ENCODE data around the gene AKR1E2. TPM values are rescaled to one million over a fixed set of nuclear protein-coding genes. Genes with fewer than 3 reads are reported as not detected.

Gene AKR1E2
- total and polyA plus RNA-seq, 12 donors, result 0.95 to 13.5 (median 3.6) TPM

GRCh38 chr10:4836416-4836969, 10.5 kb downstream of the AKR1E2 start:
- H3K27me3 ChIP-seq, result no peaks in the 10 kb centered on the region
- no peak overlapping the region for H3K27ac ChIP-seq
- DNase-seq, result peak in 1 of 7 donors; percentile 44
- H3K36me3 ChIP-seq (replicated peaks in 1 of 2), result no peaks in the 10 kb centered on the region
- H3K4me1 ChIP-seq (replicated peaks in 1 of 2), result no peaks in the 10 kb centered on the region
- no peaks in the 10 kb centered on the region for H3K9me3 ChIP-seq (replicated peaks in 1 of 3)
- WGBS, 4 donors, result 87 to 95% (median 94%) methylated on average over 6 to 8 of the region's 8 CpGs
- intact Hi-C loops (cut with DNase I), result no loop called here
- no peak overlapping the region for H3K4me3 ChIP-seq
- no peak for TF ChIP-seq POLR2A (IDR thresholded peaks at IDR 0.05)
- TF ChIP-seq, protein P1, sequence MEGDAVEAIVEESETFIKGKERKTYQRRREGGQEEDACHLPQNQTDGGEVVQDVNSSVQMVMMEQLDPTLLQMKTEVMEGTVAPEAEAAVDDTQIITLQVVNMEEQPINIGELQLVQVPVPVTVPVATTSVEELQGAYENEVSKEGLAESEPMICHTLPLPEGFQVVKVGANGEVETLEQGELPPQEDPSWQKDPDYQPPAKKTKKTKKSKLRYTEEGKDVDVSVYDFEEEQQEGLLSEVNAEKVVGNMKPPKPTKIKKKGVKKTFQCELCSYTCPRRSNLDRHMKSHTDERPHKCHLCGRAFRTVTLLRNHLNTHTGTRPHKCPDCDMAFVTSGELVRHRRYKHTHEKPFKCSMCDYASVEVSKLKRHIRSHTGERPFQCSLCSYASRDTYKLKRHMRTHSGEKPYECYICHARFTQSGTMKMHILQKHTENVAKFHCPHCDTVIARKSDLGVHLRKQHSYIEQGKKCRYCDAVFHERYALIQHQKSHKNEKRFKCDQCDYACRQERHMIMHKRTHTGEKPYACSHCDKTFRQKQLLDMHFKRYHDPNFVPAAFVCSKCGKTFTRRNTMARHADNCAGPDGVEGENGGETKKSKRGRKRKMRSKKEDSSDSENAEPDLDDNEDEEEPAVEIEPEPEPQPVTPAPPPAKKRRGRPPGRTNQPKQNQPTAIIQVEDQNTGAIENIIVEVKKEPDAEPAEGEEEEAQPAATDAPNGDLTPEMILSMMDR (IDR thresholded peaks at IDR 0.05), result no peak

DNA sequence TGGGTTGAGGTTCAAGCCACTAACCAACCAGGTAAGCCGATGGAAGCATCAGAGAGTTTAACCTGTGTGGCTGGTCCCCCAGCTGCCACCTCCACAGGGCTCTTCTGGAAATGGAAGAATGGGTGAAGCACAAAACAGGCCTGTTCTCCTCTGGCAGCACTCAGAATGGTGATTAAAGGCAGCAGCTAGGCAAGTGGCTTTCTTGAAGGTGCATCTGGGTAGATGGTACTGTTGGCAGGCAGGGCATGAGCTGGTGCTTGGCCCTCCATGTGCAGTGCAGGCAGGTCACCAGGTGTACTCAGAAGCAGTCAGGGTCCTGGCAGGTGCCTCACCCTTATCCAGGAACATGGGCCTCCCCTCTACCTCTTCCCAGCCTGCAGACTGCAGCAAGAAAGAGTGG, 11.5 kb downstream of the AKR1E2 start:
- WGBS, 4 donors, result 78 to 100% (median 93%) methylated on average over 1 of the region's 1 CpG
- H3K27me3 ChIP-seq, result no peaks in the 10 kb centered on the region
- DNase-seq, result no peak
- no peak for TF ChIP-seq POLR2A (IDR thresholded peaks at IDR 0.05)
- TF ChIP-seq, protein P1 (IDR thresholded peaks at IDR 0.05), result no peak
- no peak overlapping the region for H3K4me3 ChIP-seq
- intact Hi-C loops (cut with DNase I), result no loop called here
- no peaks in the 10 kb centered on the region for H3K4me1 ChIP-seq (replicated peaks in 1 of 2)
- no peaks in the 10 kb centered on the region for H3K36me3 ChIP-seq (replicated peaks in 1 of 2)
- no peak overlapping the region for H3K27ac ChIP-seq
- no peaks in the 10 kb centered on the region for H3K9me3 ChIP-seq (replicated peaks in 1 of 3)

- WGBS, 4 donors, result 60 to 80% (median 76%) methylated on average over 3 of the region's 3 CpGs
- intact Hi-C loops (cut with DNase I), result no loop called here
- no peaks in the 10 kb centered on the region for H3K27me3 ChIP-seq
- DNase-seq, result peak in 1 of 7 donors; percentile 23
- no peak overlapping the region for H3K4me3 ChIP-seq
- TF ChIP-seq, protein P1 (IDR thresholded peaks at IDR 0.05), result no peak
- TF ChIP-seq POLR2A (IDR thresholded peaks at IDR 0.05), result no peak
- no peaks in the 10 kb centered on the region for H3K4me1 ChIP-seq (replicated peaks in 1 of 2)
- no peaks in the 10 kb centered on the region for H3K9me3 ChIP-seq (replicated peaks in 1 of 3)
- H3K36me3 ChIP-seq (replicated peaks in 1 of 2), result peaks cover 0 to 6% of the 10 kb centered on the region in 2 donors
- H3K27ac ChIP-seq, result no peak overlapping the region
These were observed 12.7 kb downstream of the AKR1E2 start for GRCh38 chr10:4838743-4839142.

GRCh38 chr10:4839353-4839752, 13.3 kb downstream of the AKR1E2 start:
- Histone ChIP-seq H3K27me3 (no peaks in the 10 kb centered on the region), H3K9me3 (replicated peaks in 1 of 3) (no peaks in the 10 kb centered on the region), H3K4me3 (no peak overlapping the region), H3K27ac (no peak overlapping the region), H3K4me1 (replicated peaks in 1 of 2) (no peaks in the 10 kb centered on the region), H3K36me3 (replicated peaks in 1 of 2) (peaks cover 0 to 6% of the 10 kb centered on the region in 2 donors)
- TF ChIP-seq, protein P1 (IDR thresholded peaks at IDR 0.05), result no peak
- TF ChIP-seq POLR2A (IDR thresholded peaks at IDR 0.05), result no peak
- no peak for DNase-seq
- intact Hi-C loops (cut with DNase I), result no loop called here
- WGBS, 4 donors, result 71 to 92% (median 89%) methylated on average over 4 of the region's 4 CpGs
